Fibroblast of mammary gland (primary cell): ENCODE data around the gene MMRN2.
"Not testable (repeated sequence)": the region's sequence is repeated elsewhere in the genome, so short reads cannot be mapped to it uniquely, and the experiment has no call there.

Experiments
- DNase-seq: peaks from one replicate; pipeline ENCODE4 v3.0.0-alpha.2; 2010; ENCODE audit warnings: low read depth
- H3K4me3 ChIP-seq: 2 replicates; pipeline ENCODE4 v1.5.1; 2011; ENCODE audit warnings: low read depth, mild to moderate bottlenecking, low read length, moderate library complexity; ENCODE audit not compliant: control insufficient read depth
- CTCF ChIP-seq: conservative IDR thresholded peaks from 2 replicates; pipeline ENCODE4 v1.5.1; 2011; ENCODE audit warnings: low read depth, low read length, inconsistent platforms; ENCODE audit not compliant: control insufficient read depth, insufficient read depth

Gene MMRN2

GRCh38 chr10:86957471-86958115, at the start of gene MMRN2:
TSS of gene MMRN2 (minus strand) at chr10:86957615. CDS start at chr10:86957541, 74 bp downstream.
- H3K4me3 ChIP-seq: no peak within 1 kb of the TSS
- DNase-seq: no peak
- no peak for TF ChIP-seq CTCF

GRCh38 chr10:87007124-87007523, 49.7 kb upstream of the MMRN2 start:
- H3K4me3 ChIP-seq: not testable (repeated sequence)
- peak; percentile 44 for DNase-seq

- no peak for TF ChIP-seq CTCF
- no peak overlapping the region for H3K4me3 ChIP-seq
- DNase-seq: peak; percentile 73
Observed at GRCh38 chr10:87000491-87000890, 43.1 kb upstream of the MMRN2 start.

- not testable (repeated sequence) for DNase-seq, H3K4me3 ChIP-seq
Observed at GRCh38 chr10:86999802-87000403, 42.5 kb upstream of the MMRN2 start.

GRCh38 chr10:86992929-86993328, 35.5 kb upstream of the MMRN2 start:
- H3K4me3 ChIP-seq: no peak overlapping the region
- no peak for TF ChIP-seq CTCF
- DNase-seq: no peak

GRCh38 chr10:86992456-86992855, 35.0 kb upstream of the MMRN2 start:
- no peak overlapping the region for H3K4me3 ChIP-seq
- TF ChIP-seq CTCF: no peak
- DNase-seq: no peak

- not testable (repeated sequence) for DNase-seq, H3K4me3 ChIP-seq
Observed at GRCh38 chr10:86991362-86991761, 33.9 kb upstream of the MMRN2 start.

GRCh38 chr10:86988520-86988919, 31.1 kb upstream of the MMRN2 start:
- no peak overlapping the region for H3K4me3 ChIP-seq
- no peak for TF ChIP-seq CTCF
- DNase-seq: no peak

- DNase-seq, H3K4me3 ChIP-seq: not testable (repeated sequence)
Observed at GRCh38 chr10:86984498-86984897, 27.1 kb upstream of the MMRN2 start.
